Measurements from ENCODE around the gene SUPV3L1.

GRCh38 chr10:69225681-69226080, 45.6 kb downstream of the SUPV3L1 start:
- TF ChIP-seq, protein P1, sequence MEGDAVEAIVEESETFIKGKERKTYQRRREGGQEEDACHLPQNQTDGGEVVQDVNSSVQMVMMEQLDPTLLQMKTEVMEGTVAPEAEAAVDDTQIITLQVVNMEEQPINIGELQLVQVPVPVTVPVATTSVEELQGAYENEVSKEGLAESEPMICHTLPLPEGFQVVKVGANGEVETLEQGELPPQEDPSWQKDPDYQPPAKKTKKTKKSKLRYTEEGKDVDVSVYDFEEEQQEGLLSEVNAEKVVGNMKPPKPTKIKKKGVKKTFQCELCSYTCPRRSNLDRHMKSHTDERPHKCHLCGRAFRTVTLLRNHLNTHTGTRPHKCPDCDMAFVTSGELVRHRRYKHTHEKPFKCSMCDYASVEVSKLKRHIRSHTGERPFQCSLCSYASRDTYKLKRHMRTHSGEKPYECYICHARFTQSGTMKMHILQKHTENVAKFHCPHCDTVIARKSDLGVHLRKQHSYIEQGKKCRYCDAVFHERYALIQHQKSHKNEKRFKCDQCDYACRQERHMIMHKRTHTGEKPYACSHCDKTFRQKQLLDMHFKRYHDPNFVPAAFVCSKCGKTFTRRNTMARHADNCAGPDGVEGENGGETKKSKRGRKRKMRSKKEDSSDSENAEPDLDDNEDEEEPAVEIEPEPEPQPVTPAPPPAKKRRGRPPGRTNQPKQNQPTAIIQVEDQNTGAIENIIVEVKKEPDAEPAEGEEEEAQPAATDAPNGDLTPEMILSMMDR (IDR thresholded peaks at IDR 0.05): no peak
- TF ChIP-seq POLR2A (IDR thresholded peaks at IDR 0.05): no peak

Measured in ovary (tissue), 3 donors.